ENCODE results near the gene RENBP. TPM values are rescaled to one million over a fixed set of nuclear protein-coding genes. Genes with fewer than 3 reads are reported as not detected.

RENBP gene
- total and polyA plus RNA-seq, 9 donors: 0.80 to 4.9 (median 2.5) TPM

DNA sequence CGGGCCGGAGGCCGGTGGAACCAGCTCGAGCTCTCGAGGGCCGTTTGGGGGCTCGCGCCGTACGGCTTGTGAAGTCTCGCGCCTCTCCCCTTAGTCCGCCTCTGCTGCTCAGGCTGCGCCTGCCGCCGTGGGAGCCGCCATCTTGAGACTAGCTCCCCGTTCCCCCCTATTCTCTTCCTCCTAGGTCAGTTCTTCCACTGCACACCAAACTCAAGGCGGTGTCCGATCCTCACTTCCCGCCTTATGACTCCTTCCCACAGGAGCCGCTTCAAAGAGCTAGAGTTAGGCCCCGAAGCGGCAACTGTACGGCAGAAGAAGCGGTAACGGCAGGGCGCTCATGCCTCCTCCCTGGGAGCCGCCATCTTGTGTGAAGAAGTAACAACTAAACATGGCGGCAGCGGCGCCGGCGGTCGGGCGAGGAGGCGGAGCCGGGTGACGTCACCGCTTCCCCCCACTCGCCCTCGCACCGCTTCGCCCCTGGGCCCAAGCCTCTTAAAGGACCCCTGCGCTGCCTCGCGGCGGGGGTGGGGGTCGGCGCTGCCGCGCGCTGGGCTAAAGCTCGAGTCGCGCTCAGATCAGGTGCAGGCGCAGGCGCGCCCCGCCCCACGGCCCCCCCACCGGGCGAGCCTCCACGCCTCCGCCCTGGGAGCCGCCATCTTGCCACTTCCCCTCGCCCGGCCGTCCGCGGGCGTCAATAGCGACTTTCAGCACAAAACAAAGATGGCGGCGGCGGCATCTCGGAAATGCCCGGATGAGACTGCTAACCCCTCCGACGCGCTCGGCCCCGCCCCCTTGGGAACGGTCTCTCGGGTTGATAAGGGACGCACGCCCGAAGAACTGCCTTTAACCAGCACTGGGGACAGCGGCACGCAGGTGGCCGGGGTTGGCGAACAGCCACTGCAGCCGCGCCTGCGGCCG, 27.3 kb upstream of the RENBP start, which contains the start of gene HCFC1:
Gene HCFC1 (minus strand): TSS at position 369 of the 918 bp plus-strand sequence. CDS start 978 bp downstream, outside the sequence.
- H3K27ac ChIP-seq: peak within 1 kb of the TSS; percentile 100
- H3K9me3 ChIP-seq: no peaks in the 10 kb centered on the region
- peaks cover 10% of the 10 kb centered on the region for H3K4me1 ChIP-seq (ENCODE audit: insufficient read depth)
- H3K36me3 ChIP-seq: no peaks in the 10 kb centered on the region
- H3K27me3 ChIP-seq: no peaks in the 10 kb centered on the region
- WGBS, 3 donors: 5 to 12% (median 9%) methylated on average over 80 to 96 of the region's 96 CpGs
- DNase-seq: peak; percentile 95 to 97 (median 96)
- peak within 1 kb of the TSS; percentile 83 for H3K4me3 ChIP-seq
- TF ChIP-seq, protein P1, sequence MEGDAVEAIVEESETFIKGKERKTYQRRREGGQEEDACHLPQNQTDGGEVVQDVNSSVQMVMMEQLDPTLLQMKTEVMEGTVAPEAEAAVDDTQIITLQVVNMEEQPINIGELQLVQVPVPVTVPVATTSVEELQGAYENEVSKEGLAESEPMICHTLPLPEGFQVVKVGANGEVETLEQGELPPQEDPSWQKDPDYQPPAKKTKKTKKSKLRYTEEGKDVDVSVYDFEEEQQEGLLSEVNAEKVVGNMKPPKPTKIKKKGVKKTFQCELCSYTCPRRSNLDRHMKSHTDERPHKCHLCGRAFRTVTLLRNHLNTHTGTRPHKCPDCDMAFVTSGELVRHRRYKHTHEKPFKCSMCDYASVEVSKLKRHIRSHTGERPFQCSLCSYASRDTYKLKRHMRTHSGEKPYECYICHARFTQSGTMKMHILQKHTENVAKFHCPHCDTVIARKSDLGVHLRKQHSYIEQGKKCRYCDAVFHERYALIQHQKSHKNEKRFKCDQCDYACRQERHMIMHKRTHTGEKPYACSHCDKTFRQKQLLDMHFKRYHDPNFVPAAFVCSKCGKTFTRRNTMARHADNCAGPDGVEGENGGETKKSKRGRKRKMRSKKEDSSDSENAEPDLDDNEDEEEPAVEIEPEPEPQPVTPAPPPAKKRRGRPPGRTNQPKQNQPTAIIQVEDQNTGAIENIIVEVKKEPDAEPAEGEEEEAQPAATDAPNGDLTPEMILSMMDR (IDR thresholded peaks at IDR 0.05): no peak
- TF ChIP-seq POLR2A (IDR thresholded peaks at IDR 0.05): peak; percentile 61
- intact Hi-C loops (cut with DNase I): no loop called here

DNA sequence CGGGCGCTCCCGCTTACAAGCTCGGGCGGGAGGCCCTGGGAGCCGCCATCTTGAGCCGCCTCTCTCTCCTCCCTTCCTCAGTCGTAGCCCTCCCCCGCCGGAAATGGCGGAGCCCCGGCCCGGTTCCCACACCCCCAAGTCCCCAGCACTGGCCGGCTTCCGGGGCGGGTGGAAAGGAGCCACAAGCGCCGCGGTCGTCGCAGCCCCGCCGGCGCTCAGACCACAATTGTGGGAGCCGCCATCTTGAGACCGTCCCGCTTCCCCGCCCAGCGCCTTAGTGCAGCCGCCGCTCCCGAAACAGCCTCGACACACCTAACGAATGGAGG, 26.6 kb upstream of the RENBP start:
- no peaks in the 10 kb centered on the region for H3K36me3 ChIP-seq
- peak overlapping the region; percentile 83 for H3K4me3 ChIP-seq
- DNase-seq: peak; percentile 89 to 94 (median 91)
- H3K27ac ChIP-seq: peak overlapping the region; percentile 100
- no peaks in the 10 kb centered on the region for H3K27me3 ChIP-seq
- WGBS, 3 donors: 3 to 12% (median 7%) methylated on average over 32 to 34 of the region's 34 CpGs
- H3K9me3 ChIP-seq: no peaks in the 10 kb centered on the region
- intact Hi-C loops (cut with DNase I): no loop called here
- TF ChIP-seq EP300 (IDR thresholded peaks at IDR 0.05) (no peak), POLR2A (IDR thresholded peaks at IDR 0.05) (peak; percentile 11)
- TF ChIP-seq, protein P1 (IDR thresholded peaks at IDR 0.05): no peak
- H3K4me1 ChIP-seq (ENCODE audit: insufficient read depth): peaks cover 12% of the 10 kb centered on the region

DNA sequence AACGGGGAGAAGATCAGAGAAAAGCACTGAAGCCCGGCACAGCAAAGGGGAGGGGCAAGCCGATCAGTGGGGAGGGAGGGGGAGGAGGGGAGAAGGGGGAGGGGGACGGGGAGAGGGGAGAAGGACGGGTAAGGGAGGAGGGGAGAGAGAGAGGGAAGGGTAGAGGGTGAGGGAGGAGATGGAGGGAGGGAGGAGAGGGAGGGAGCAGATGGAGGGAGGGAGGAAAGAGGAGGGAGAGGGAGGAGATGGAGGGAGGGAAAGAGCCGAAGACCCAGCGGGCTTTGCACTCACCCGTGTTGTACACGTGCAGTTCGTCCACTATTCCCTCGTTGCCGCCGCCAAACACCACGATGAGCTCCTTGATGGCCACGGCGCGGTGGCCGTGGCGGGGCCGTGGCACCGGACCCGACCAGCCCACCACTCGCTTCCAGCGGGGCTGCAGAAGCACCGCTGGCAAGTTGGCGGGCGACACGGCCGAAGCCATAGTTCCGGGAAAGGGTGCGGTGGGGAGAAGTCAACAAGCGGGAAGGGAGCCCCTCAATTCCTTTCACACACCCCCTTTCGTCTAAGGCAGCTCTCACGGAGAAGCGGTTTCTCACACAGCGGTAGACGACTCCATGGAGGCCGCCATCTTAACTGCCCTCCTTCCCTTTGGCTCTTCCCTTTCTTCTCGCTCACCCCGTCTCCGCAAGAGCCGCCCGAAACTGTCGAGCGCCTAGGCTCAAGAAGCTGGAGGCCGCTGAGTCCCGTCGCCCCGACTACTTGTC, 26.1 kb upstream of the RENBP start:
- Histone ChIP-seq H3K4me1 (ENCODE audit: insufficient read depth) (peaks cover 14% of the 10 kb centered on the region), H3K36me3 (no peaks in the 10 kb centered on the region), H3K27me3 (no peaks in the 10 kb centered on the region), H3K9me3 (no peaks in the 10 kb centered on the region), H3K27ac (peak overlapping the region; percentile 100), H3K4me3 (peak overlapping the region; percentile 83)
- DNase-seq: peak; percentile 62 to 74 (median 73)
- intact Hi-C loops (cut with DNase I): no loop called here
- TF ChIP-seq EP300 (IDR thresholded peaks at IDR 0.05) (no peak), POLR2A (IDR thresholded peaks at IDR 0.05) (no peak)
- TF ChIP-seq, protein P1 (IDR thresholded peaks at IDR 0.05): no peak
- WGBS, 3 donors: 3 to 9% (median 8%) methylated on average over 48 to 49 of the region's 49 CpGs

DNA sequence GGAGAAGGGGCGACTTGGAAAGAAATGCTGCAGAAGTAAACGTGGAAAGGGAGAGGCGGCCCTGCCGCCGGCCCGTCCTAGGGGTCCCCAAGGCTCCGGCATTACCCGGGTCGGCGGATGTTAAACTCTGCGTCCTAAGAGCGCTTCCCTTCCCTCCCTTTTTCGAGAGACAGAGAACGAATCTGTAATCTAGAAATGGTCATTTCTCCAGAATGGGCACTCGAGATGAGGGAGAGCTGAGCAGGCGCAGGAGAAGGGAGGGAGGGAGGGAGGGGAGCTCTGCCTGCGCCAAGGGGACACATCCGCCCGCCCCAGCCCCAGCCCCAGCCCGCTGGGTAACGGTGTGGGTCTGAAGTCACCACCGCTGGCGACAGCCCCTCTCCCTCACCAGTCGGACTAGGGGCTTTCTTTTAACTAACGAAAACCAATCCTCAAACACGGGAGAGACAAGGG, 25.5 kb upstream of the RENBP start:
- WGBS, 3 donors: 9 to 15% (median 12%) methylated on average over 26 of the region's 26 CpGs
- Histone ChIP-seq H3K4me1 (ENCODE audit: insufficient read depth) (peaks cover 14% of the 10 kb centered on the region), H3K4me3 (peak overlapping the region; percentile 83), H3K9me3 (no peaks in the 10 kb centered on the region), H3K27me3 (no peaks in the 10 kb centered on the region), H3K36me3 (no peaks in the 10 kb centered on the region), H3K27ac (peak overlapping the region in 1 of 2 donors; percentile 67)
- intact Hi-C loops (cut with DNase I): no loop called here
- peak; percentile 58 to 74 (median 68) for DNase-seq
- TF ChIP-seq, protein P1 (IDR thresholded peaks at IDR 0.05): no peak
- no peak for TF ChIP-seq POLR2A (IDR thresholded peaks at IDR 0.05)
- no peak for TF ChIP-seq EP300 (IDR thresholded peaks at IDR 0.05)
